Stimulated activated CD4-positive, alpha-beta T cell treated with anti-CD3 and anti-CD28 coated beads, Interleukin-12 subunit alpha, Interleukin-12 subunit beta, amount 100 ng/mL, for 4 hours (primary cell): Measurements from ENCODE around the gene ZNF789.

Experiments
- DNase-seq: peaks from one replicate; pipeline ENCODE4 v3.0.0-alpha.2; 2020

The ZNF789 gene

DNA sequence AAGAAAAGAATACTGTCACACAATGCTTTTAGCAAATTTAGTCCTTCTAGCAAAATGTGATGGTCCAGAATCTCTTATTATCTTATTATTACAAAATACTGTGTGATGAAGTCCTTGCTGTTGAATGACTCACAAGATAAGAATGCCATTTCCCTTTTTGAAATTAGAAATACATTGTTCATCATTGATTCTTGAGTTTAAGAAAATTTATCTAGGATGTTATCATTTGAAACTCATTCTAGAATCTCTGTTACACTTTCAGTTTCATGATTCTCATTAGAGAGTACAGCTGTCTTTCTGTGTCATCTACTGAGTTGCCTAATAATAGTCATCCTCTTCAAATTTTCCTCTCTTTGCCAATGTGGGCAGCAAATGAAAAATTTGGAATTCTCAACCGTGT, 41.4 kb downstream of the ZNF789 start:
- DNase-seq: no peak

DNA sequence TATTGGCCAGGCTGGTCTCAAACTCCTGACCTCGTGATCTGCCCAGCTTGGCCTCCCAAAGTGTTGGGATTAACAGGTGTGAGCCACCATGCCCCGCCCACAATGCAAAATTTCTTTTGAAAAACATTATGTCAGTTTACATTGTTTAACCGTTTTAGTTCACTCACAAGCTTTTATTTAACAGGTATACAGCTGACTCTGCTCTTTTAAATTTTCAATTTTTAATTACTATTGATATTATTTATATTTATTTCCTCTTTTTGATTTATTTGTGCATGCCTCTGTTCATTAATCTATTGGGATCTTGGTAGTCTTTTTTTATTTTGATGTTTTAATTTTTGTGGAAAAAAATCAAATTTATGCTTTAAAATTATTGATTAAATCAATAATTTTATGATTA, 48.7 kb downstream of the ZNF789 start:
- no peak for DNase-seq

DNA sequence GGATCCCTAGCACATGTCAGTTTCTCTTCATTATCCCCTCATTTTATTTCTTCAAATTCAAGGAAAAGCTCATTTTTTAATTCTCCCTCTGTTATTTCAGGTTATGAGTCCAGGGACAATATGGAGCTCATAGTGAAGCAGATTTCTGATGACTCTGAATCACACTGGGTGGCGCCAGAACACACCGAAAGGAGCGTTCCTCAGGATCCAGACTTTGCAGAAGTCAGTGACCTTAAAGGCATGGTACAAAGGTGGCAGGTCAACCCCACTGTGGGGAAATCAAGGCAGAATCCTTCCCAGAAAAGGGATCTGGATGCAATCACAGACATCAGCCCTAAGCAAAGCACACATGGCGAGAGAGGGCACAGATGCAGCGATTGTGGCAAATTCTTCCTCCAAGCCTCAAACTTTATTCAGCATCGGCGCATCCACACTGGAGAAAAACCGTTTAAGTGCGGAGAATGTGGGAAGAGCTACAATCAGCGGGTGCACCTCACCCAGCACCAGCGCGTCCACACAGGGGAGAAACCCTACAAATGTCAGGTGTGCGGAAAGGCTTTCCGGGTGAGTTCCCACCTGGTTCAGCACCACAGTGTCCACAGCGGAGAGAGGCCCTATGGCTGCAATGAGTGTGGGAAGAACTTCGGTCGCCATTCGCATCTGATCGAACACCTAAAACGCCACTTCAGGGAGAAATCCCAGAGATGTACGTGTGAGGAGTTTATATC, 53.2 kb downstream of the ZNF789 start:
- DNase-seq: peak; percentile 11

DNA sequence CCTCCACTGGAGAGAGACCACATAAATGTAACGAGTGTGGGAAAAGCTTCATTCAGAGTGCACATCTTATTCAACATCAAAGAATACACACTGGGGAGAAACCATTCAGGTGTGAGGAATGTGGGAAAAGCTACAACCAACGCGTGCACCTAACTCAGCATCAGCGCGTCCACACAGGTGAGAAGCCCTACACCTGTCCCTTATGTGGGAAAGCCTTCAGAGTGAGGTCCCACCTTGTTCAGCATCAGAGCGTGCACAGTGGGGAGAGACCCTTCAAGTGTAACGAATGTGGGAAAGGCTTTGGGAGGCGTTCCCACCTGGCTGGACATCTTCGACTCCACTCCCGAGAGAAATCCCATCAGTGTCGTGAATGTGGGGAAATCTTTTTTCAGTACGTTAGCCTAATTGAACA, 58.7 kb downstream of the ZNF789 start:
- no peak for DNase-seq

DNA sequence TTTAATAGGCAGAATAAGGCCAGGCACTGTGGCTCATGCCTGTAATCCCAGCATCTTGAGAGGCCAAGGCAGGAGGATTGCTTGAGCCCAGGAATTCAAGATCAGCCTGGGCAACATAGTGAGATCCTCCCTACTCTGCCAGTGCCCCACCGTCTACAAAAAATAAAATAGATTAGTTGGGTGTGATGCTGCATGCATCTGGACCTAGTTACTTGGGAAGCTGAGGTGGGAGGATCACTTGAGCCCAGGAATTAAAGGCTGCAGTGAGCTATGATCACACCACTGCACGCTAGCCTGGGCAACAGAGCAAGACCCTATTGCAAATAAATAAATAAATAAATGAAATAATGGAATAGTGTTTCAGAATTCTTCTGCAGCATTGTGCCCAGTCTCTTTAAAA, 63.0 kb downstream of the ZNF789 start:
- no peak for DNase-seq
